Stomach (tissue), 4 donors: ENCODE measurements around the gene GOLGA3.

Source experiments
- EP300 ChIP-seq: sonication (generic); formaldehyde crosslinking; IDR thresholded peaks from one replicate; pipeline ENCODE4 v1.6.1; 2017; ENCODE audit warnings: antibody characterized with exemption
- POLR2A ChIP-seq, 4 donors: fragments of 450-650 bp; IDR thresholded peaks; one replicate each; pipeline ENCODE4 v1.6.1; 2016; ENCODE audit warnings: antibody characterized with exemption in 4 of 4, control low read depth in 2 of 4, mild to moderate bottlenecking in 1 of 4, moderate library complexity in 1 of 4
- POLR2AphosphoS5 ChIP-seq, 3 donors: sonication (generic); formaldehyde crosslinking; IDR thresholded peaks; one replicate each; pipeline ENCODE4 v1.6.1; 2016; ENCODE audit warnings: antibody characterized with exemption in 3 of 3
- TF ChIP-seq, protein P1 (sequence below), 7 experiments: fragments of 450-650 bp in 4 of 7; fragments of 200-600 bp in 3 of 7; sonication (generic) in 3 of 7; IDR thresholded peaks; one replicate each; pipeline ENCODE4 v1.5.1; 2016 to 2019; ENCODE audit warnings: antibody characterized with exemption in 7 of 7, control low read depth in 2 of 7, mild to moderate bottlenecking in 1 of 7

DNA sequence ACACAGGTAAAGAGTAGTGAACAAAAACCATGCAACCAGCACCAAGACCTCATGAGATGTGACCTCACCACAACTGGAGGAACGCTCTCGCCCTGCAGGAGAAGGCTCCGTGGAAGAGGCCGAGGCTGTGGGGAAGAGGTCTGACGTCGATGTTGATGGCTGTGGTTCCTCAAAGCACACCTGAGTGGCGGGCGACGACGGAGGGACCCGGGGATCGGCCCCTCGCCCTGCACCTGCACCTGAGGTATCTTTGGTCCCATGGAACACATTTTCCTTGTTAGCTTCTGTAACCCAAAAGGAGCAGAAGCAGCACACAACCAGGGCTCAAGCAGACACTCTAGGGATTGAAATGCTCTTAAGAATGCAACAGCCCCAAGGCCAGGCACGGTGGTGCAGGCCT lies 40.9 kb upstream of the GOLGA3 start:
- TF ChIP-seq, protein P1, sequence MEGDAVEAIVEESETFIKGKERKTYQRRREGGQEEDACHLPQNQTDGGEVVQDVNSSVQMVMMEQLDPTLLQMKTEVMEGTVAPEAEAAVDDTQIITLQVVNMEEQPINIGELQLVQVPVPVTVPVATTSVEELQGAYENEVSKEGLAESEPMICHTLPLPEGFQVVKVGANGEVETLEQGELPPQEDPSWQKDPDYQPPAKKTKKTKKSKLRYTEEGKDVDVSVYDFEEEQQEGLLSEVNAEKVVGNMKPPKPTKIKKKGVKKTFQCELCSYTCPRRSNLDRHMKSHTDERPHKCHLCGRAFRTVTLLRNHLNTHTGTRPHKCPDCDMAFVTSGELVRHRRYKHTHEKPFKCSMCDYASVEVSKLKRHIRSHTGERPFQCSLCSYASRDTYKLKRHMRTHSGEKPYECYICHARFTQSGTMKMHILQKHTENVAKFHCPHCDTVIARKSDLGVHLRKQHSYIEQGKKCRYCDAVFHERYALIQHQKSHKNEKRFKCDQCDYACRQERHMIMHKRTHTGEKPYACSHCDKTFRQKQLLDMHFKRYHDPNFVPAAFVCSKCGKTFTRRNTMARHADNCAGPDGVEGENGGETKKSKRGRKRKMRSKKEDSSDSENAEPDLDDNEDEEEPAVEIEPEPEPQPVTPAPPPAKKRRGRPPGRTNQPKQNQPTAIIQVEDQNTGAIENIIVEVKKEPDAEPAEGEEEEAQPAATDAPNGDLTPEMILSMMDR (IDR thresholded peaks at IDR 0.05): no peak
- TF ChIP-seq POLR2A (IDR thresholded peaks at IDR 0.05) (no peak), EP300 (no peak), POLR2AphosphoS5 (IDR thresholded peaks at IDR 0.05) (no peak)
